Measurements from ENCODE around the gene YBX1.

Gene YBX1

GRCh38 chr1:42686418-42686817 lies 4.2 kb downstream of the YBX1 start:
- DNase-seq (ENCODE audit: low read depth) = no peak
- no peak overlapping the region for H3K4me3 ChIP-seq (ENCODE audit: control insufficient read depth, low read depth, low read length)
- TF ChIP-seq CTCF (IDR thresholded peaks at IDR 0.05; ENCODE audit: control insufficient read depth, insufficient read depth, low read depth, low read length, missing control alignments) = no peak

GRCh38 chr1:42689912-42690311 lies 7.7 kb downstream of the YBX1 start:
- no peak for DNase-seq (ENCODE audit: low read depth)
- no peak for TF ChIP-seq CTCF (IDR thresholded peaks at IDR 0.05; ENCODE audit: control insufficient read depth, insufficient read depth, low read depth, low read length, missing control alignments)
- H3K4me3 ChIP-seq (ENCODE audit: control insufficient read depth, low read depth, low read length) = no peak overlapping the region

GRCh38 chr1:42690477-42691156 lies 8.4 kb downstream of the YBX1 start:
- no peak for DNase-seq (ENCODE audit: low read depth)
- TF ChIP-seq CTCF (IDR thresholded peaks at IDR 0.05; ENCODE audit: control insufficient read depth, insufficient read depth, low read depth, low read length, missing control alignments) = no peak
- H3K4me3 ChIP-seq (ENCODE audit: control insufficient read depth, low read depth, low read length) = no peak overlapping the region

- H3K4me3 ChIP-seq (ENCODE audit: control insufficient read depth, low read depth, low read length) = no peak overlapping the region
- no peak for TF ChIP-seq CTCF (IDR thresholded peaks at IDR 0.05; ENCODE audit: control insufficient read depth, insufficient read depth, low read depth, low read length, missing control alignments)
- no peak for DNase-seq (ENCODE audit: low read depth)
Measured at GRCh38 chr1:42691157-42691498, 8.9 kb downstream of the YBX1 start.

GRCh38 chr1:42692461-42692860 lies 10.2 kb downstream of the YBX1 start:
- no peak for TF ChIP-seq CTCF (IDR thresholded peaks at IDR 0.05; ENCODE audit: control insufficient read depth, insufficient read depth, low read depth, low read length, missing control alignments)
- H3K4me3 ChIP-seq (ENCODE audit: control insufficient read depth, low read depth, low read length) = no peak overlapping the region
- DNase-seq (ENCODE audit: low read depth) = no peak

GRCh38 chr1:42692911-42693310 lies 10.7 kb downstream of the YBX1 start:
- TF ChIP-seq CTCF (IDR thresholded peaks at IDR 0.05; ENCODE audit: control insufficient read depth, insufficient read depth, low read depth, low read length, missing control alignments) = no peak
- no peak overlapping the region for H3K4me3 ChIP-seq (ENCODE audit: control insufficient read depth, low read depth, low read length)

More at GRCh38 chr1:42692911-42693310, 10.7 kb downstream of the YBX1 start:
- DNase-seq (ENCODE audit: low read depth) = no peak
